AML-193 (cell line): Measurements from ENCODE around the gene PLXNC1.

Experiments
- DNase-seq, 2 experiments: peaks; one replicate each; lab custom pipeline; 2025; lab: John Stamatoyannopoulos, UW

The PLXNC1 gene

GRCh38 chr12:94239332-94239993, 91.1 kb downstream of the PLXNC1 start:
- no peak for DNase-seq

GRCh38 chr12:94240171-94240570, 91.8 kb downstream of the PLXNC1 start:
- peak; percentile 72 to 77 for DNase-seq

GRCh38 chr12:94242901-94243300, 94.5 kb downstream of the PLXNC1 start:
- DNase-seq: no peak

GRCh38 chr12:94244165-94245133, 96.1 kb downstream of the PLXNC1 start:
- DNase-seq: peak; percentile 94 to 96

GRCh38 chr12:94245631-94246383, 97.4 kb downstream of the PLXNC1 start:
- DNase-seq: no peak

- no peak for DNase-seq
Observed at GRCh38 chr12:94247246-94247645, 98.9 kb downstream of the PLXNC1 start.

GRCh38 chr12:94248582-94248981, 100.2 kb downstream of the PLXNC1 start:
- DNase-seq: no peak

GRCh38 chr12:94250130-94250529, 101.8 kb downstream of the PLXNC1 start:
- DNase-seq: no peak

- DNase-seq: no peak
Observed at GRCh38 chr12:94254270-94254669, 105.9 kb downstream of the PLXNC1 start.

GRCh38 chr12:94255006-94255405, 106.6 kb downstream of the PLXNC1 start:
- DNase-seq: no peak

- no peak for DNase-seq
Observed at GRCh38 chr12:94255428-94255827, 107.1 kb downstream of the PLXNC1 start.

GRCh38 chr12:94258593-94258992, 110.2 kb downstream of the PLXNC1 start:
- no peak for DNase-seq

GRCh38 chr12:94260017-94260416, 111.6 kb downstream of the PLXNC1 start:
- no peak for DNase-seq

GRCh38 chr12:94260717-94261116, 112.3 kb downstream of the PLXNC1 start:
- DNase-seq: no peak

GRCh38 chr12:94261119-94261518, 112.7 kb downstream of the PLXNC1 start:
- DNase-seq: no peak

GRCh38 chr12:94261786-94262185, 113.4 kb downstream of the PLXNC1 start:
- no peak for DNase-seq

- peak; percentile 24 to 35 for DNase-seq
Observed at GRCh38 chr12:94262228-94263010, 114.0 kb downstream of the PLXNC1 start.

GRCh38 chr12:94263011-94263811, 114.8 kb downstream of the PLXNC1 start:
- DNase-seq: peak; percentile 75

GRCh38 chr12:94263905-94264561, 115.7 kb downstream of the PLXNC1 start:
- DNase-seq: no peak
